Panc1 (cell line): ENCODE measurements around the gene CES1. TPM values are rescaled to one million over a fixed set of nuclear protein-coding genes. Genes with fewer than 3 reads are reported as not detected.

Source experiments
- ATAC-seq: fragments of 200-7000 bp; cut with Tn5 transposase; 2 replicates; pipeline ENCODE4 v1.9.1; 2020; ENCODE audit warnings: mild to moderate bottlenecking, moderate library complexity
- BruUV-seq: library from RNA; stranded (reverse); fragments of 400-500 nt; replicated peaks from 2 replicates; lab custom pipeline; 2021; lab: Mats Ljungman, UMichigan
- CTCF ChIA-PET: fragments of 300-600 bp; sonication (Branson Sonifier 250); formaldehyde crosslinking; loops from one replicate; lab custom pipeline; 2022; ENCODE audit warnings: antibody characterized with exemption; lab: Charles Lee
- POLR2A ChIA-PET: fragments of 300-600 bp; sonication (Branson Sonifier 250); formaldehyde crosslinking; loops from one replicate; lab custom pipeline; 2022; ENCODE audit warnings: antibody characterized with exemption; lab: Charles Lee
- DNase-seq: peaks from one replicate; pipeline ENCODE4 v3.0.0-alpha.2; 2010; ENCODE audit warnings: low read depth, low spot score
- H3K27ac ChIP-seq: 2 replicates; pipeline ENCODE4 v1.5.1; 2011; ENCODE audit warnings: mild to moderate bottlenecking, low read length, inconsistent platforms
- H3K27me3 ChIP-seq: fragments of 200-500 bp; sonication (Bioruptor generic); 2 replicates; pipeline ENCODE4 v1.6.0; 2014; ENCODE audit warnings: low read length, inconsistent platforms; ENCODE audit not compliant: control insufficient read depth, insufficient read depth
- H3K36me3 ChIP-seq: fragments of 200-500 bp; sonication (Bioruptor generic); 2 replicates; pipeline ENCODE4 v1.5.1; 2014; ENCODE audit warnings: inconsistent platforms, mild to moderate bottlenecking, low read length, moderate library complexity; ENCODE audit not compliant: control insufficient read depth, insufficient read depth
- H3K4me1 ChIP-seq: 2 replicates; pipeline ENCODE4 v1.5.1; 2011; ENCODE audit warnings: inconsistent platforms, mild to moderate bottlenecking, low read length, moderate library complexity; ENCODE audit not compliant: control insufficient read depth, insufficient read depth
- H3K4me3 ChIP-seq, 2 experiments: 2 replicates each; pipeline ENCODE4 v1.5.1; 2011 to 2012; ENCODE audit warnings: low read depth in 2 of 2, low read length in 2 of 2, mild to moderate bottlenecking in 2 of 2, inconsistent platforms in 1 of 2, moderate library complexity in 1 of 2
- H3K9me3 ChIP-seq: fragments of 200-500 bp; sonication (Bioruptor generic); 2 replicates; pipeline ENCODE4 v1.5.1; 2014; ENCODE audit warnings: low read depth, mild to moderate bottlenecking, inconsistent platforms, low read length, moderate library complexity; ENCODE audit not compliant: control insufficient read depth, insufficient read depth
- POLR2AphosphoS5 ChIP-seq: IDR thresholded peaks from 2 replicates; pipeline ENCODE4 v1.6.1; 2012; ENCODE audit warnings: mild to moderate bottlenecking, low read depth, low read length, moderate library complexity
- REST ChIP-seq, 2 experiments: IDR thresholded peaks; 2 replicates each; pipeline ENCODE4 v1.6.1; 2011 to 2012; ENCODE audit warnings: low read depth in 2 of 2, control low read depth in 1 of 2, low read length in 1 of 2, mild to moderate bottlenecking in 1 of 2, moderate library complexity in 1 of 2; ENCODE audit not compliant: insufficient read depth in 1 of 2
- SIN3A ChIP-seq: IDR thresholded peaks from 2 replicates; pipeline ENCODE4 v1.6.1; 2012; ENCODE audit warnings: low read depth, mild to moderate bottlenecking, low read length, moderate library complexity, borderline replicate concordance; ENCODE audit not compliant: insufficient read depth
- TCF7L2 ChIP-seq: IDR thresholded peaks from 2 replicates; pipeline ENCODE4 v1.6.1; 2011; ENCODE audit warnings: mild to moderate bottlenecking, low read depth, low read length, inconsistent platforms
- in situ Hi-C: cut with HindIII; loops from 2 replicates; pipeline ENCODE4 v1.10.0; 2016; ENCODE audit warnings: low sequenced_read_pairs, low pct_unique_long_range_greater_than_20kb
- intact Hi-C: fragments of 100-400 bp; cut with micrococcal nuclease; formaldehyde crosslinking; loops from one replicate; pipeline ENCODE4 v1.10.0; 2022; ENCODE audit not compliant: unreplicated experiment
- total RNA-seq: library from RNA; stranded (reverse); gene quantifications from one replicate; pipeline ENCODE4 v1.2.1, GENCODE V29; 2021; ENCODE audit not compliant: unreplicated experiment
- TF ChIP-seq, protein P1 (sequence below): fragments of 450-650 bp; IDR thresholded peaks from 2 replicates; pipeline ENCODE4 v1.5.1; 2017; ENCODE audit warnings: mild to moderate bottlenecking

CES1 gene
- total RNA-seq, 1 experiment from 2014 or later: 27.5 TPM

GRCh38 chr16:55875273-55875672, 42.4 kb upstream of the CES1 start, which contains the start of gene CES5A:
Gene CES5A, minus strand, starts transcription at chr16:55875373. Its CDS starts 152 bp downstream, at chr16:55875221.
- ChIA-PET POLR2A (no interaction called here), CTCF (no interaction called here)
- H3K4me3 ChIP-seq: no peak within 1 kb of the TSS
- DNase-seq: no peak
- TF ChIP-seq POLR2AphosphoS5 (no peak), SIN3A (no peak), TCF7L2 (no peak), REST (IDR thresholded peaks at IDR 0.05; ENCODE audit: insufficient read depth in 1 of 2, low read depth in 2 of 2, low read length in 1 of 2) (no peak)
- TF ChIP-seq, protein P1, sequence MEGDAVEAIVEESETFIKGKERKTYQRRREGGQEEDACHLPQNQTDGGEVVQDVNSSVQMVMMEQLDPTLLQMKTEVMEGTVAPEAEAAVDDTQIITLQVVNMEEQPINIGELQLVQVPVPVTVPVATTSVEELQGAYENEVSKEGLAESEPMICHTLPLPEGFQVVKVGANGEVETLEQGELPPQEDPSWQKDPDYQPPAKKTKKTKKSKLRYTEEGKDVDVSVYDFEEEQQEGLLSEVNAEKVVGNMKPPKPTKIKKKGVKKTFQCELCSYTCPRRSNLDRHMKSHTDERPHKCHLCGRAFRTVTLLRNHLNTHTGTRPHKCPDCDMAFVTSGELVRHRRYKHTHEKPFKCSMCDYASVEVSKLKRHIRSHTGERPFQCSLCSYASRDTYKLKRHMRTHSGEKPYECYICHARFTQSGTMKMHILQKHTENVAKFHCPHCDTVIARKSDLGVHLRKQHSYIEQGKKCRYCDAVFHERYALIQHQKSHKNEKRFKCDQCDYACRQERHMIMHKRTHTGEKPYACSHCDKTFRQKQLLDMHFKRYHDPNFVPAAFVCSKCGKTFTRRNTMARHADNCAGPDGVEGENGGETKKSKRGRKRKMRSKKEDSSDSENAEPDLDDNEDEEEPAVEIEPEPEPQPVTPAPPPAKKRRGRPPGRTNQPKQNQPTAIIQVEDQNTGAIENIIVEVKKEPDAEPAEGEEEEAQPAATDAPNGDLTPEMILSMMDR: no peak
- in situ Hi-C loops: no loop called here
- intact Hi-C loops: no loop called here
- H3K27me3 ChIP-seq: no peaks in the 10 kb centered on the region
- H3K36me3 ChIP-seq: no peaks in the 10 kb centered on the region
- no TSS peak for BruUV-seq
- H3K9me3 ChIP-seq: no peaks in the 10 kb centered on the region
- H3K4me1 ChIP-seq: no peaks in the 10 kb centered on the region
- ATAC-seq: no peak
- H3K27ac ChIP-seq: no peak within 1 kb of the TSS

GRCh38 chr16:55873122-55873521, 40.2 kb upstream of the CES1 start:
- intact Hi-C loops: no loop called here
- Histone ChIP-seq H3K4me3 (no peak overlapping the region), H3K9me3 (no peaks in the 10 kb centered on the region), H3K36me3 (no peaks in the 10 kb centered on the region), H3K27ac (no peak overlapping the region), H3K4me1 (no peaks in the 10 kb centered on the region), H3K27me3 (no peaks in the 10 kb centered on the region)
- ChIA-PET CTCF (no interaction called here), POLR2A (no interaction called here)
- ATAC-seq (no peak), DNase-seq (no peak)
- TF ChIP-seq TCF7L2 (no peak), SIN3A (no peak)
- TF ChIP-seq, protein P1: no peak
- BruUV-seq: no TSS peak
- in situ Hi-C loops: no loop called here
